ENCODE data around the gene TMEM91.
"Not testable (repeated sequence)": the region's sequence is repeated elsewhere in the genome, so short reads cannot be mapped to it uniquely, and the experiment has no call there.

Gene TMEM91

DNA sequence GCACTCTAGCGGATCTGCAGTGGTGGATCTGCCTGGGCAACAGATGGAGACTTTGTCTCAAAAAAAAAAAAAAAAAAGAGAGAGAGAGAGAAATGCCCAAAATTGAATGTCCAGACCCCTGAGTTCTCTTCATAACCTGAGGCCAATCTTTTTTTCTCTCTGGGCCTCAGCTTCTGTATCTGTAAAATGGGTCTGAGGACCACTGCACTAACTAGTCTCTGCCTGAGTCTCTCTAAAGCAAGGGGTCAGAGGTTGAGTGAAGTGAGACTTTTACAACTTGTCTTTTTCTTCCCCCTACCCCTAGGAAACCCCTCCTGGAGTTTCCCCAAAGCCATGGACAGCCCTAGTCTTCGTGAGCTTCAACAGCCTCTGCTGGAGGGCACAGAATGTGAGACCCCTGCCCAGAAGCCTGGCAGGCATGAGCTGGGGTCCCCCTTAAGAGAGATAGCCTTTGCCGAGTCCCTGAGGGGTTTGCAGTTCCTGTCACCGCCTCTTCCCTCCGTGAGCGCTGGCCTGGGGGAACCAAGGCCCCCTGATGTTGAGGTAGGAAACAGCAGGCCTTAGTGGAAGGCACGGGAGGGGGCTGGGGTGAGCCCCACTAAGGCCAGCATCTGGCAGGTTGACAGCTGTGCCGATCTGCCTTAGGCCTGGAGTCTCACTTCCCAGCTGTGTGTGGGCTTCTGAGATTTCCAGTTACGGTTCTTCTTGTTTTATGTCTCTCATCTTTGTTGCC, 1.8 kb downstream of the TMEM91 start:
- no peak for DNase-seq (ENCODE audit: low read depth)

GRCh38 chr19:41381536-41381935, 5.2 kb downstream of the TMEM91 start:
- not testable (repeated sequence) for DNase-seq (ENCODE audit: low read depth)

DNA sequence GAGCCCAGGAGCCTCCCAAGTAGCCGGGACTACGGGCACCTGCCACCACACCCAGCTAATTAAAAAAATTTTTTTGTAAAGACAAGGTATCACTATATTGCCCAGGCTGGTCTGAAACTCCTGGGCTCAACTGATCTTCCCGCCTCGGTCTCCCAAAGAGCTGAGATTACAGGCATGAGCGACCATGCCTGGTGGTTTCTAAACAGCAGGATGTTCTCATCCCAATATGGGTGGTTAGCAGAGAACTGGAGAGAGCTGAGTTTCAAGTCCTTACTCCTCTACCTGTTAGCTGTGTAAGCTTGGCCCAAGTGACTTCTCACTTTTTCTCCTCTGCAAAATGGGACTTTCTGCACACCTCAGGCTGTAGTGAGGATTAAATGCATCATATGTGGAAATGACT, 8.0 kb downstream of the TMEM91 start:
- no peak for DNase-seq (ENCODE audit: low read depth)

- no peak for DNase-seq (ENCODE audit: low read depth)
These were observed 10.1 kb downstream of the TMEM91 start for GRCh38 chr19:41386442-41386841.

- no peak for DNase-seq (ENCODE audit: low read depth)
These were observed 15.3 kb downstream of the TMEM91 start for GRCh38 chr19:41391618-41392017.

GRCh38 chr19:41392775-41393174, 16.4 kb downstream of the TMEM91 start:
- DNase-seq (ENCODE audit: low read depth): no peak

DNA sequence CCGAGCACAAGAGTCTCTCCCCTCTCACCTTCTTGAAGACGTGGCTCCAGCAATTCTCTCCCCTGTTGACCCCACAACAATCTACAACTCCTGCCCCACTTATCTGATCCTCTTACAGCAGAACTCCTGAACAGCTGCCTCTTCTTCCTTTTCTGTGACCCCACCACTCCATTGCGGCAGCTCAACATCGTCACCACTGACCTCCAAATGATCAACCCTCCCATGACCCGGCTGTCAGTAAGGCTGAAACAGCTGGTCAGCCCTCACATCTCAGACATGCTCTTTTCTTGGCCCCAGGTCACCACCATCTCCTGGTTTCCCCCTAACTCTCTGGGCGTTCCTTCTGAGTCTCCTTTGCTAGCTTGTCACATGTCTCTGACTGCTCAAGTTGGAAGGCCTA, 19.0 kb downstream of the TMEM91 start:
- DNase-seq (ENCODE audit: low read depth): no peak

DNA sequence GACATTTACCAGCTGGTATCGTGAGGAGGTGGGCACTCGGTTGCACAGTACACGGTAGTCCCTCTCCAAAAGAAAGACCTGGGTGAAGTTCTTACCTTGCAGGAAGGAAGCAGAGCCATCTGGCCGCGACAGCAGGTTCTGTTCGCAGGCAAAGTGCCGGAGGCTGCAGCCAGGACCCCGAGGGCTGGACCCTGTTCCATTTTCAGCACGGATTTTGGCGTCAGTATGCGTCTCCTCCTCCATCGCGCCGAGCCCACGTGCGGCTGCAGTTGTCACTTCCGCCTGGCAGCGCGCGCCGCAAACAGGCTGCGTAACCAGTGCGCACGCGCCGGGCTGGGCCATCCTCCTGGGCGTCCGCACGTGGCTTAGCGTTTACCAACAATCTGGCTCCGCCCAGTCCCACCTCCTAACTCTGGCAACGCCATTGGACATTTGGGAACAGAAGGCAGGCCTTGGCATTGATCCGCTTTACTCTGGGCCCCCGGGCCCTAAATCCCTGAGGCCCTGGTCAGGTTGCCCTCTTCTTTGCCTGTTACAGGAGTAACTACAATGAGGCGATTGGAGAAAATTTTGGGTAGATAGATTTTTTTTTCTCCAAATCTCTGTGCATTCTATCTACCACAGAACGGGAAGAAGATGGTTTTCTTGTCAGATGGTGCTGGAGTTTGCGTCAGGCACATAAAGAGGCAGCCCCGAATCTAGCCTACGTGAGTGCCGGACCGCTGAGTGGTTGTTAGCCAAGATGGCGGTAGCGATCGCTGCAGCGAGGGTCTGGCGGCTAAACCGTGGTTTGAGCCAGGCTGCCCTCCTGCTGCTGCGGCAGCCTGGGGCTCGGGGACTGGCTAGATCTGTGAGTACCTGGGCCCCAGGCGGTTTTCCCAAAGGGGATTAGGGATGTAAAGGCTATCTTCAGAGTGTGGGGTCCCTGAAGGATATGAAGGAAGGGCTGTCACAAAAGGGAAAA, 21.0 kb downstream of the TMEM91 start, which contains the start of the genes BCKDHA and EXOSC5:
Gene BCKDHA (plus strand): TSS at position 733 of the 964 bp plus-strand sequence. CDS start 10 bp downstream, at position 743.
Gene EXOSC5 (minus strand): TSS at position 274 of the 964 bp plus-strand sequence. CDS start 31 bp downstream, at position 243.
- peak; percentile 99 for DNase-seq (ENCODE audit: low read depth)

GRCh38 chr19:41398050-41398418, 21.7 kb downstream of the TMEM91 start:
- DNase-seq (ENCODE audit: low read depth): no peak

DNA sequence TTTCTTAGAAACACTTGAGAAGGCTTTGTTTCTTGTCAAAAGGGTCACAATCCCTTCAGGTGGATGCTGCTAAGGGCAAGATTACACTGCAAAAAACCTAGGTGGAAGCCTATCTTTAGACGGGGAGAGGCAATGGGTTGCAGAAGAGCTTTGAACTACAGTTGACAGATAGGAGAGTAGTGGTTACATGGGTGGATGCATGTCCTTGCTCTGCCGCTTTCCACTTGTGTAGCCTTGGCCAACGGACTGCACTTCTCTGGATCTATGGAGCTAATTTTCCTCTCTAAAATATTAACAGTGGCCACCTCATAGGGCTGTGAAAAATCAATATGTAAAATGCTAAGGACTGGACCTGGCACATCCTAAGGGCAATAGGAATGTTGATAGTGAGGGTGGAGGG, 22.3 kb downstream of the TMEM91 start:
- no peak for DNase-seq (ENCODE audit: low read depth)

- DNase-seq (ENCODE audit: low read depth): no peak
These were observed 22.8 kb downstream of the TMEM91 start for GRCh38 chr19:41399091-41399490.

GRCh38 chr19:41399525-41399924, 23.2 kb downstream of the TMEM91 start:
- no peak for DNase-seq (ENCODE audit: low read depth)

DNA sequence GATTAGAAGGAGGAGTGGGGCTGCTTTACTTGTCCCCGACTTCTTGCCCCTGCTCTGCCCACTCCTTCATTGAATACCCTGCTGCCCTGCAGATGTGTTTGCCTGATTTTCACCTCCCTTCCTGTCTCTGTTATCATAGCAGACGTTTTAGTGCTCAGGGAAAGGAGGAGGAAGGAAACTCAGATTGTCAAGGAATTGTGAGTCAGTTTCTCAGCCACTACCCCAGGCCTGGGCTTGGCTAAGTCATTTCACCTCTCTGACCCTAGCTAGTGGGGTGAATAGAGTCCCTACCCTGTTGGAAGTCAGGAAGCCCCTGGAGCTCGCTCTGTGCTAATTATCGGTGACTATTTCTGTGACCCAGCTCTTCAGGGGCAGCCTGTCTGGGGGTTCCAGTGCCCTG, 25.1 kb downstream of the TMEM91 start:
- no peak for DNase-seq (ENCODE audit: low read depth)

- DNase-seq (ENCODE audit: low read depth): no peak
These were observed 25.7 kb downstream of the TMEM91 start for GRCh38 chr19:41402010-41402409.

- DNase-seq (ENCODE audit: low read depth): no peak
These were observed 27.0 kb downstream of the TMEM91 start for GRCh38 chr19:41403181-41403970.

GRCh38 chr19:41405776-41406175, 29.4 kb downstream of the TMEM91 start:
- no peak for DNase-seq (ENCODE audit: low read depth)

GRCh38 chr19:41407271-41407670, 30.9 kb downstream of the TMEM91 start:
- DNase-seq (ENCODE audit: low read depth): no peak

DNA sequence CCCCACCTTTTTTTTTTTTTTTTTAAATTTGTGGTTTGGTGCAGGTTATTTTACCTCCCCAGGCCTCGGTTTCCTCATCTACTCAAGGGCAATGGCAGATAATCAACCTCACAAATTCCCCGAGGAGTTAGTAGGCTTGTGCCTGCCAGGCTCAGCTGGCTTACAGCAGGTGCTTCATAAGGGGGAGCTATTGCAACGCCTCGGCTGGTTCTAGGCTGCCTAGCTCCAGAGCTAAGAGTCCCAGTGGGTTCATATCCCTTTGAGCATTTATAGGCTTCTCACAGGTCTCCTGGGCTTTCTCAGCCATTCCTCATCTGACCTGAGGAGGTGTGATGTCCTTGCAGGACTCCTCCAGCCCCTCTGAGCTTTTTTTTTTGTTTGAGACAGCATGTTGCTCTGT, 31.9 kb downstream of the TMEM91 start:
- no peak for DNase-seq (ENCODE audit: low read depth)

DNA sequence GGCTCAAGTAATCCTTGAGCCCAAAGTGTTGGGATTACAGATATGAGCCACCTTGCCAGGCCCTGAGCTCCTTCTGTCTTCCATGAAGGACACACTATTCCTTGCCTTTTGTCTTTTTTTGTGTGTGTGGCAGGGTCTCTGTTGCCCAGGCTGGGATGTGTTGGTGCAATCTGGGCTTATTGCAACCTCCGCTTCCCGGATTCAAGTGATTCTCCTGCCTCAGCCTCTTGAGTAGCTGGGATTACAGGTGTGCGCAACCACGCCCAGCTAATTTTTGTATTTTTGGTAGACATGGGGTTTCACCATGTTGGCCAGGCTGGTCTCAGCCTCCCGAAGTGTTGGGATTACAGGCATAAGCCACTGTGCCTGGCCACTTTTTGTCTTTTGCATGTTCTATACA, 32.5 kb downstream of the TMEM91 start:
- DNase-seq (ENCODE audit: low read depth): not testable (repeated sequence)

DNA sequence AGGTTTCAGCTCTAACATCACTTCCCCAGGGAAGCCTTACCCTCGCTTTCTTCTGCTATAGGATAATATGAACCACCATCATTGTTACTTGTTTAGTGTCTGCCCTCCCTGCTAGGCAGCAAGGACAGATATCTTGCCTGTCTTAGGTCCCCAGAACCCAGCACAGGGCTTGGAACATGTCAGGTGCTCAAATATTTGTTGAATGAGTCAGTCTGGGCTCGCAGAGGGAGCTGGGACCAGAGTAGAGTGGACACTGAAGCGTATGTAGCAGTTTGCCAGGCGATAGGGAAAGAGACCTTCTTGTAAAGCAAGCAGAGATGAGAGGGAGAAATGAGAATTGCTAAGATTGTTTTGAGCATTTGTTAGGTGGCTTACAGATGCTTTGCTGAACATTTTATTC, 33.0 kb downstream of the TMEM91 start:
- DNase-seq (ENCODE audit: low read depth): no peak

DNA sequence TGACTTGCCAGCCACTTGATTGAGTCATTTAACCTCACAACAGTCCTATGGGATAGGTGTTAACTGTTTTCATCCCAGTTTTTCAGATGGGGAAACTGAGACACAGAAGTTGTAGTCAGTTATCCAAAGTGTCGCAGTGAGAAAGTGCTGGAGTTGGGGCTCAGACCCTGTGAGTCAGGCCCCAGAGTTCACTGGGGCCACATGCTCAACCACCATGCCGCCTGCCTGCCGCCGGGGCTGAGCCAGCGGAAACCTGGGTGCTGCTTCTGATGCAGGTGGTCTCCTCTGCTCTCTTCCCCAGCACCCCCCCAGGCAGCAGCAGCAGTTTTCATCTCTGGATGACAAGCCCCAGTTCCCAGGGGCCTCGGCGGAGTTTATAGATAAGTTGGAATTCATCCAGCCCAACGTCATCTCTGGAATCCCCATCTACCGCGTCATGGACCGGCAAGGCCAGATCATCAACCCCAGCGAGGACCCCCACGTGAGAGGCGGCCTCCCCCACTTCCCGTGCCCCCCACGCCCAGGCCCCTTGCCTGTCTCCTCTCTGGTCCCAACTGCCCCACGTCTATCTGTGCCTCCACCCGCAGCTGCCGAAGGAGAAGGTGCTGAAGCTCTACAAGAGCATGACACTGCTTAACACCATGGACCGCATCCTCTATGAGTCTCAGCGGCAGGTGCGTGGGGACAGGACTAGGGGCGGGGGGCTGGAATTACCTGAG, 34.2 kb downstream of the TMEM91 start:
- no peak for DNase-seq (ENCODE audit: low read depth)

All from T follicular helper cell (primary cell).